ENCODE measurements around the gene PKD1L1. TPM values are rescaled to one million over a fixed set of nuclear protein-coding genes. Genes with fewer than 3 reads are reported as not detected.
A peak's percentile ranks its signal among the peaks of the same experiment; 100 is the strongest.

Gene PKD1L1, protein sequence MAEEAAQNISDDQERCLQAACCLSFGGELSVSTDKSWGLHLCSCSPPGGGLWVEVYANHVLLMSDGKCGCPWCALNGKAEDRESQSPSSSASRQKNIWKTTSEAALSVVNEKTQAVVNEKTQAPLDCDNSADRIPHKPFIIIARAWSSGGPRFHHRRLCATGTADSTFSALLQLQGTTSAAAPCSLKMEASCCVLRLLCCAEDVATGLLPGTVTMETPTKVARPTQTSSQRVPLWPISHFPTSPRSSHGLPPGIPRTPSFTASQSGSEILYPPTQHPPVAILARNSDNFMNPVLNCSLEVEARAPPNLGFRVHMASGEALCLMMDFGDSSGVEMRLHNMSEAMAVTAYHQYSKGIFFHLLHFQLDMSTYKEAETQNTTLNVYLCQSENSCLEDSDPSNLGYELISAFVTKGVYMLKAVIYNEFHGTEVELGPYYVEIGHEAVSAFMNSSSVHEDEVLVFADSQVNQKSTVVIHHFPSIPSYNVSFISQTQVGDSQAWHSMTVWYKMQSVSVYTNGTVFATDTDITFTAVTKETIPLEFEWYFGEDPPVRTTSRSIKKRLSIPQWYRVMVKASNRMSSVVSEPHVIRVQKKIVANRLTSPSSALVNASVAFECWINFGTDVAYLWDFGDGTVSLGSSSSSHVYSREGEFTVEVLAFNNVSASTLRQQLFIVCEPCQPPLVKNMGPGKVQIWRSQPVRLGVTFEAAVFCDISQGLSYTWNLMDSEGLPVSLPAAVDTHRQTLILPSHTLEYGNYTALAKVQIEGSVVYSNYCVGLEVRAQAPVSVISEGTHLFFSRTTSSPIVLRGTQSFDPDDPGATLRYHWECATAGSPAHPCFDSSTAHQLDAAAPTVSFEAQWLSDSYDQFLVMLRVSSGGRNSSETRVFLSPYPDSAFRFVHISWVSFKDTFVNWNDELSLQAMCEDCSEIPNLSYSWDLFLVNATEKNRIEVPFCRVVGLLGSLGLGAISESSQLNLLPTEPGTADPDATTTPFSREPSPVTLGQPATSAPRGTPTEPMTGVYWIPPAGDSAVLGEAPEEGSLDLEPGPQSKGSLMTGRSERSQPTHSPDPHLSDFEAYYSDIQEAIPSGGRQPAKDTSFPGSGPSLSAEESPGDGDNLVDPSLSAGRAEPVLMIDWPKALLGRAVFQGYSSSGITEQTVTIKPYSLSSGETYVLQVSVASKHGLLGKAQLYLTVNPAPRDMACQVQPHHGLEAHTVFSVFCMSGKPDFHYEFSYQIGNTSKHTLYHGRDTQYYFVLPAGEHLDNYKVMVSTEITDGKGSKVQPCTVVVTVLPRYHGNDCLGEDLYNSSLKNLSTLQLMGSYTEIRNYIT (N-terminal part only)
- total RNA-seq (2021) (0.07 to 0.16 TPM (median 0.09 TPM) in 3 replicates), Bru-seq, nascent RNA (percentile 17 among the genes with signal in this experiment)
- long read RNA-seq, experiment 1, partial matches to known transcripts: 0 of 1 reads
- long read RNA-seq, experiment 1, other reads (novel, unspliced or antisense): 1 of 1 reads
- long read RNA-seq, experiment 2: 0 reads
- long read RNA-seq, experiment 3, partial matches to known transcripts: 0 of 1 reads
- long read RNA-seq, experiment 3, other reads (novel, unspliced or antisense): 1 of 1 reads

DNA sequence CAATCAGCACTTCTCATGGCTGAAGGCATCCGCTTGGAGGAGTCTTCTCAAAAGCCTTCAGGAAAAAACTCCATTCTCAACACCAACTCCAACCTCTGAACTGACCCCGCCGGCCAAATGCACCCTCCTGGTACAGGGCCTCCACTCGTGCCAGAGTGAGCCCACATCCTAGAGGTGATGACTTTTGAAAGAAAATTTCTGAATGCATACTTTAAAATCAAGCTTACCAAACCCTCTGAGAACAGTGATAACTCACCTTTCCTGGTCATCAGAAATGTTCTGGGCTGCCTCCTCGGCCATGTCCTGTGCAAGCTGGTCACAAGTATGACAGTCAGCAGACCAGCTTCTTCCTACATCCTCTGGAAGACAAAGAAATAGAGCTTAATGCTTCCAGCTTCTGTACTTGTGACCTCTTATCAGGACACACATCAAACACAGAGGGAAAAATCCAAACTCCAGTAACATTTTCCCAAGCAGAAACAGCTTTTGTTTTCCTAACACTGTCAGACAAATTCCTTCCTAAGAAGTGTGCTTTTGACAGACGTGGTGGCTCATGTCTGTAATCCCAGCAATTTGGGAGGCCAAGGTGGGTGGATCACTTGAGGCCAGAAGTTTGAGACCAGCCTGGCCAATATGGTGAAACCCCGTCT is at the start of gene PKD1L1:
Gene PKD1L1 (minus strand): TSS at position 326 of the 650 bp plus-strand sequence. CDS start 26 bp downstream, at position 300.
- no peak within 1 kb of the TSS for H3K27ac Mint-ChIP-seq
- TF ChIP-seq, protein P1, sequence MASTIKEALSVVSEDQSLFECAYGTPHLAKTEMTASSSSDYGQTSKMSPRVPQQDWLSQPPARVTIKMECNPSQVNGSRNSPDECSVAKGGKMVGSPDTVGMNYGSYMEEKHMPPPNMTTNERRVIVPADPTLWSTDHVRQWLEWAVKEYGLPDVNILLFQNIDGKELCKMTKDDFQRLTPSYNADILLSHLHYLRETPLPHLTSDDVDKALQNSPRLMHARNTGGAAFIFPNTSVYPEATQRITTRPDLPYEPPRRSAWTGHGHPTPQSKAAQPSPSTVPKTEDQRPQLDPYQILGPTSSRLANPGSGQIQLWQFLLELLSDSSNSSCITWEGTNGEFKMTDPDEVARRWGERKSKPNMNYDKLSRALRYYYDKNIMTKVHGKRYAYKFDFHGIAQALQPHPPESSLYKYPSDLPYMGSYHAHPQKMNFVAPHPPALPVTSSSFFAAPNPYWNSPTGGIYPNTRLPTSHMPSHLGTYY (CRISPR knock-in tag; IDR thresholded peaks at IDR 0.05): no peak
- TF ChIP-seq NFE2L1 (CRISPR knock-in tag; IDR thresholded peaks at IDR 0.05) (no peak), ZNF232 (CRISPR knock-in tag; IDR thresholded peaks at IDR 0.05) (no peak), CREB1 (CRISPR knock-in tag; IDR thresholded peaks at IDR 0.05) (no peak), ZNF423 (CRISPR knock-in tag; IDR thresholded peaks at IDR 0.05) (no peak), TEAD1 (CRISPR knock-in tag; IDR thresholded peaks at IDR 0.05) (no peak), ZBTB21 (CRISPR knock-in tag; IDR thresholded peaks at IDR 0.05; ENCODE audit: borderline replicate concordance) (no peak), ZNF219 (CRISPR knock-in tag; IDR thresholded peaks at IDR 0.05; ENCODE audit: borderline replicate concordance) (no peak), ETV6 (CRISPR knock-in tag; IDR thresholded peaks at IDR 0.05) (no peak), MYBL2 (CRISPR knock-in tag; IDR thresholded peaks at IDR 0.05) (no peak)
- TF ChIP-seq, protein P2, sequence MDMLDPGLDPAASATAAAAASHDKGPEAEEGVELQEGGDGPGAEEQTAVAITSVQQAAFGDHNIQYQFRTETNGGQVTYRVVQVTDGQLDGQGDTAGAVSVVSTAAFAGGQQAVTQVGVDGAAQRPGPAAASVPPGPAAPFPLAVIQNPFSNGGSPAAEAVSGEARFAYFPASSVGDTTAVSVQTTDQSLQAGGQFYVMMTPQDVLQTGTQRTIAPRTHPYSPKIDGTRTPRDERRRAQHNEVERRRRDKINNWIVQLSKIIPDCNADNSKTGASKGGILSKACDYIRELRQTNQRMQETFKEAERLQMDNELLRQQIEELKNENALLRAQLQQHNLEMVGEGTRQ (CRISPR knock-in tag; IDR thresholded peaks at IDR 0.05): no peak
- TF ChIP-seq, protein P3, sequence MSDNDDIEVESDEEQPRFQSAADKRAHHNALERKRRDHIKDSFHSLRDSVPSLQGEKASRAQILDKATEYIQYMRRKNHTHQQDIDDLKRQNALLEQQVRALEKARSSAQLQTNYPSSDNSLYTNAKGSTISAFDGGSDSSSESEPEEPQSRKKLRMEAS (CRISPR knock-in tag; IDR thresholded peaks at IDR 0.05): no peak
- TF ChIP-seq, protein P4, sequence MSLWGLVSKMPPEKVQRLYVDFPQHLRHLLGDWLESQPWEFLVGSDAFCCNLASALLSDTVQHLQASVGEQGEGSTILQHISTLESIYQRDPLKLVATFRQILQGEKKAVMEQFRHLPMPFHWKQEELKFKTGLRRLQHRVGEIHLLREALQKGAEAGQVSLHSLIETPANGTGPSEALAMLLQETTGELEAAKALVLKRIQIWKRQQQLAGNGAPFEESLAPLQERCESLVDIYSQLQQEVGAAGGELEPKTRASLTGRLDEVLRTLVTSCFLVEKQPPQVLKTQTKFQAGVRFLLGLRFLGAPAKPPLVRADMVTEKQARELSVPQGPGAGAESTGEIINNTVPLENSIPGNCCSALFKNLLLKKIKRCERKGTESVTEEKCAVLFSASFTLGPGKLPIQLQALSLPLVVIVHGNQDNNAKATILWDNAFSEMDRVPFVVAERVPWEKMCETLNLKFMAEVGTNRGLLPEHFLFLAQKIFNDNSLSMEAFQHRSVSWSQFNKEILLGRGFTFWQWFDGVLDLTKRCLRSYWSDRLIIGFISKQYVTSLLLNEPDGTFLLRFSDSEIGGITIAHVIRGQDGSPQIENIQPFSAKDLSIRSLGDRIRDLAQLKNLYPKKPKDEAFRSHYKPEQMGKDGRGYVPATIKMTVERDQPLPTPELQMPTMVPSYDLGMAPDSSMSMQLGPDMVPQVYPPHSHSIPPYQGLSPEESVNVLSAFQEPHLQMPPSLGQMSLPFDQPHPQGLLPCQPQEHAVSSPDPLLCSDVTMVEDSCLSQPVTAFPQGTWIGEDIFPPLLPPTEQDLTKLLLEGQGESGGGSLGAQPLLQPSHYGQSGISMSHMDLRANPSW (CRISPR knock-in tag; conservative IDR thresholded peaks at IDR 0.05; ENCODE audit: low read depth): no peak
- TF ChIP-seq, protein P5, sequence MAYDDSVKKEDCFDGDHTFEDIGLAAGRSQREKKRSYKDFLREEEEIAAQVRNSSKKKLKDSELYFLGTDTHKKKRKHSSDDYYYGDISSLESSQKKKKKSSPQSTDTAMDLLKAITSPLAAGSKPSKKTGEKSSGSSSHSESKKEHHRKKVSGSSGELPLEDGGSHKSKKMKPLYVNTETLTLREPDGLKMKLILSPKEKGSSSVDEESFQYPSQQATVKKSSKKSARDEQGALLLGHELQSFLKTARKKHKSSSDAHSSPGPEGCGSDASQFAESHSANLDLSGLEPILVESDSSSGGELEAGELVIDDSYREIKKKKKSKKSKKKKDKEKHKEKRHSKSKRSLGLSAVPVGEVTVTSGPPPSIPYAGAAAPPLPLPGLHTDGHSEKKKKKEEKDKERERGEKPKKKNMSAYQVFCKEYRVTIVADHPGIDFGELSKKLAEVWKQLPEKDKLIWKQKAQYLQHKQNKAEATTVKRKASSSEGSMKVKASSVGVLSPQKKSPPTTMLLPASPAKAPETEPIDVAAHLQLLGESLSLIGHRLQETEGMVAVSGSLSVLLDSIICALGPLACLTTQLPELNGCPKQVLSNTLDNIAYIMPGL (CRISPR knock-in tag; IDR thresholded peaks at IDR 0.05): no peak
- TF ChIP-seq, protein P6, sequence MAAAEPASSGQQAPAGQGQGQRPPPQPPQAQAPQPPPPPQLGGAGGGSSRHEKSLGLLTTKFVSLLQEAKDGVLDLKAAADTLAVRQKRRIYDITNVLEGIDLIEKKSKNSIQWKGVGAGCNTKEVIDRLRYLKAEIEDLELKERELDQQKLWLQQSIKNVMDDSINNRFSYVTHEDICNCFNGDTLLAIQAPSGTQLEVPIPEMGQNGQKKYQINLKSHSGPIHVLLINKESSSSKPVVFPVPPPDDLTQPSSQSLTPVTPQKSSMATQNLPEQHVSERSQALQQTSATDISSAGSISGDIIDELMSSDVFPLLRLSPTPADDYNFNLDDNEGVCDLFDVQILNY (CRISPR knock-in tag; IDR thresholded peaks at IDR 0.05): no peak
- TF ChIP-seq, protein P7, sequence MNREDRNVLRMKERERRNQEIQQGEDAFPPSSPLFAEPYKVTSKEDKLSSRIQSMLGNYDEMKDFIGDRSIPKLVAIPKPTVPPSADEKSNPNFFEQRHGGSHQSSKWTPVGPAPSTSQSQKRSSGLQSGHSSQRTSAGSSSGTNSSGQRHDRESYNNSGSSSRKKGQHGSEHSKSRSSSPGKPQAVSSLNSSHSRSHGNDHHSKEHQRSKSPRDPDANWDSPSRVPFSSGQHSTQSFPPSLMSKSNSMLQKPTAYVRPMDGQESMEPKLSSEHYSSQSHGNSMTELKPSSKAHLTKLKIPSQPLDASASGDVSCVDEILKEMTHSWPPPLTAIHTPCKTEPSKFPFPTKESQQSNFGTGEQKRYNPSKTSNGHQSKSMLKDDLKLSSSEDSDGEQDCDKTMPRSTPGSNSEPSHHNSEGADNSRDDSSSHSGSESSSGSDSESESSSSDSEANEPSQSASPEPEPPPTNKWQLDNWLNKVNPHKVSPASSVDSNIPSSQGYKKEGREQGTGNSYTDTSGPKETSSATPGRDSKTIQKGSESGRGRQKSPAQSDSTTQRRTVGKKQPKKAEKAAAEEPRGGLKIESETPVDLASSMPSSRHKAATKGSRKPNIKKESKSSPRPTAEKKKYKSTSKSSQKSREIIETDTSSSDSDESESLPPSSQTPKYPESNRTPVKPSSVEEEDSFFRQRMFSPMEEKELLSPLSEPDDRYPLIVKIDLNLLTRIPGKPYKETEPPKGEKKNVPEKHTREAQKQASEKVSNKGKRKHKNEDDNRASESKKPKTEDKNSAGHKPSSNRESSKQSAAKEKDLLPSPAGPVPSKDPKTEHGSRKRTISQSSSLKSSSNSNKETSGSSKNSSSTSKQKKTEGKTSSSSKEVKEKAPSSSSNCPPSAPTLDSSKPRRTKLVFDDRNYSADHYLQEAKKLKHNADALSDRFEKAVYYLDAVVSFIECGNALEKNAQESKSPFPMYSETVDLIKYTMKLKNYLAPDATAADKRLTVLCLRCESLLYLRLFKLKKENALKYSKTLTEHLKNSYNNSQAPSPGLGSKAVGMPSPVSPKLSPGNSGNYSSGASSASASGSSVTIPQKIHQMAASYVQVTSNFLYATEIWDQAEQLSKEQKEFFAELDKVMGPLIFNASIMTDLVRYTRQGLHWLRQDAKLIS (CRISPR knock-in tag; IDR thresholded peaks at IDR 0.05; ENCODE audit: borderline replicate concordance): no peak

More for the DNA sequence above, at the start of gene PKD1L1:
- ATAC-seq (no peak), DNase-seq (ENCODE audit: low spot score) (no peak)
- Mint-ChIP-seq H3K4me3 (no peak within 1 kb of the TSS), H3K9me3 (no peaks in the 10 kb centered on the region), H3K36me3 (no peaks in the 10 kb centered on the region), H3K4me1 (peaks cover 32% of the 10 kb centered on the region), H3K27me3 (ENCODE audit: low read depth) (no peaks in the 10 kb centered on the region)
- ChIA-PET CTCF (interaction anchor here (0.7 to 0.9 kb wide), 2 partner anchors 10 to 207 kb away, joined by 3 to 4 read pairs; no protein-coding TSS in a partner anchor), POLR2A (no interaction called here)
